Stimulated activated CD8-positive, alpha-beta memory T cell treated with anti-CD3 and anti-CD28 coated beads, Interleukin-7, amount 100 ng/mL, for 24 hours (primary cell): ENCODE results near the gene HSP90AA1.
"Not testable (repeated sequence)": the region's sequence is repeated elsewhere in the genome, so short reads cannot be mapped to it uniquely, and the experiment has no call there.

Experiments used
- DNase-seq: peaks from one replicate; pipeline ENCODE4 v3.0.0-alpha.2; 2020; ENCODE audit warnings: low read depth

HSP90AA1 gene

GRCh38 chr14:102086972-102087761, at the start of gene HSP90AA1:
TSS of gene HSP90AA1 (minus strand) at chr14:102087044. CDS start at chr14:102086378, 666 bp downstream.
- DNase-seq = peak; percentile 94

- not testable (repeated sequence) for DNase-seq
Measured at GRCh38 chr14:102135456-102135855, 48.6 kb upstream of the HSP90AA1 start.

GRCh38 chr14:102134719-102135118, 47.9 kb upstream of the HSP90AA1 start:
- not testable (repeated sequence) for DNase-seq

- DNase-seq = not testable (repeated sequence)
Measured at GRCh38 chr14:102134021-102134420, 47.2 kb upstream of the HSP90AA1 start.

- no peak for DNase-seq
Measured at GRCh38 chr14:102131741-102132140, 44.9 kb upstream of the HSP90AA1 start.

- no peak for DNase-seq
Measured at GRCh38 chr14:102126807-102127455, 40.1 kb upstream of the HSP90AA1 start.

GRCh38 chr14:102125546-102125945, 38.7 kb upstream of the HSP90AA1 start:
- no peak for DNase-seq

GRCh38 chr14:102124419-102124818, 37.6 kb upstream of the HSP90AA1 start:
- DNase-seq = no peak

- no peak for DNase-seq
Measured at GRCh38 chr14:102121567-102121966, 34.7 kb upstream of the HSP90AA1 start.

- DNase-seq = no peak
Measured at GRCh38 chr14:102120888-102121287, 34.0 kb upstream of the HSP90AA1 start.

GRCh38 chr14:102117852-102118251, 31.0 kb upstream of the HSP90AA1 start:
- DNase-seq = no peak

GRCh38 chr14:102116361-102117180, 29.7 kb upstream of the HSP90AA1 start:
- no peak for DNase-seq

GRCh38 chr14:102111101-102111500, 24.3 kb upstream of the HSP90AA1 start:
- DNase-seq = no peak

GRCh38 chr14:102109332-102109731, 22.5 kb upstream of the HSP90AA1 start:
- DNase-seq = not testable (repeated sequence)

- DNase-seq = no peak
Measured at GRCh38 chr14:102105369-102105768, 18.5 kb upstream of the HSP90AA1 start.

GRCh38 chr14:102103062-102103695, 16.3 kb upstream of the HSP90AA1 start:
- no peak for DNase-seq

- no peak for DNase-seq
Measured at GRCh38 chr14:102097441-102098135, 10.7 kb upstream of the HSP90AA1 start.

GRCh38 chr14:102096569-102097188, 9.8 kb upstream of the HSP90AA1 start:
- DNase-seq = no peak

- no peak for DNase-seq
Measured at GRCh38 chr14:102095871-102096568, 9.2 kb upstream of the HSP90AA1 start.

- no peak for DNase-seq
Measured at GRCh38 chr14:102095231-102095870, 8.5 kb upstream of the HSP90AA1 start.
